ENCODE data around the gene TEX54. TPM values are rescaled to one million over a fixed set of nuclear protein-coding genes. Genes with fewer than 3 reads are reported as not detected.
"Not testable (repeated sequence)": the region's sequence is repeated elsewhere in the genome, so short reads cannot be mapped to it uniquely, and the experiment has no call there.

TEX54 gene
- total RNA-seq, 1 donor = 0.54 TPM

- no peak for TF ChIP-seq CTCF (IDR thresholded peaks at IDR 0.05; ENCODE audit: insufficient read depth, low read length)
- DNase-seq (ENCODE audit: low read depth) = no peak
- no peak overlapping the region for H3K4me3 ChIP-seq (ENCODE audit: low read depth, low read length)
Measured at GRCh38 chr11:62860835-62861563, 28.4 kb upstream of the TEX54 start.

GRCh38 chr11:62859281-62859703 lies 26.7 kb upstream of the TEX54 start:
- not testable (repeated sequence) for DNase-seq (ENCODE audit: low read depth); H3K4me3 ChIP-seq (ENCODE audit: low read depth, low read length)

GRCh38 chr11:62858201-62858600 lies 25.6 kb upstream of the TEX54 start:
- no peak overlapping the region for H3K4me3 ChIP-seq (ENCODE audit: low read depth, low read length)
- no peak for DNase-seq (ENCODE audit: low read depth)
- TF ChIP-seq CTCF (IDR thresholded peaks at IDR 0.05; ENCODE audit: insufficient read depth, low read length) = no peak

GRCh38 chr11:62857541-62857982 lies 24.9 kb upstream of the TEX54 start:
- no peak overlapping the region for H3K4me3 ChIP-seq (ENCODE audit: low read depth, low read length)
- TF ChIP-seq CTCF (IDR thresholded peaks at IDR 0.05; ENCODE audit: insufficient read depth, low read length) = no peak
- DNase-seq (ENCODE audit: low read depth) = no peak

GRCh38 chr11:62856333-62856895 lies 23.8 kb upstream of the TEX54 start:
- no peak for TF ChIP-seq CTCF (IDR thresholded peaks at IDR 0.05; ENCODE audit: insufficient read depth, low read length)
- DNase-seq (ENCODE audit: low read depth) = no peak
- peak overlapping the region; percentile 89 for H3K4me3 ChIP-seq (ENCODE audit: low read depth, low read length)

GRCh38 chr11:62855571-62856332 lies 23.1 kb upstream of the TEX54 start:
- DNase-seq (ENCODE audit: low read depth) = peak; percentile 97
- no peak for TF ChIP-seq CTCF (IDR thresholded peaks at IDR 0.05; ENCODE audit: insufficient read depth, low read length)
- peak overlapping the region; percentile 89 for H3K4me3 ChIP-seq (ENCODE audit: low read depth, low read length)
